HUES64 (cell line): ENCODE results near the gene TUBA1A.
"Not testable (repeated sequence)": the region's sequence is repeated elsewhere in the genome, so short reads cannot be mapped to it uniquely, and the experiment has no call there.

Experiments used
- H3K27ac ChIP-seq: 2 replicates; pipeline ENCODE4 v1.7.0; 2013; ENCODE audit warnings: low read depth, low read length, inconsistent platforms
- H3K27me3 ChIP-seq: 2 replicates; pipeline ENCODE4 v1.6.1; 2013; ENCODE audit warnings: mild to moderate bottlenecking, low read length; ENCODE audit not compliant: insufficient read depth
- H3K36me3 ChIP-seq: 2 replicates; pipeline ENCODE4 v1.6.1; 2013; ENCODE audit warnings: mild to moderate bottlenecking, low read length; ENCODE audit not compliant: insufficient read depth
- H3K4me1 ChIP-seq: 2 replicates; pipeline ENCODE4 v1.6.1; 2013; ENCODE audit warnings: mild to moderate bottlenecking, low read length, moderate library complexity; ENCODE audit not compliant: insufficient read depth
- H3K4me3 ChIP-seq: 2 replicates; pipeline ENCODE4 v1.5.1; 2013; ENCODE audit warnings: mild to moderate bottlenecking, low read length, moderate library complexity
- H3K9ac ChIP-seq: 2 replicates; pipeline ENCODE4 v1.6.1; 2013; ENCODE audit warnings: mild to moderate bottlenecking, low read depth, low read length
- H3K9me3 ChIP-seq: 2 replicates; pipeline ENCODE4 v1.6.1; 2013; ENCODE audit warnings: low read depth, low read length; ENCODE audit not compliant: insufficient read depth
- WGBS: fragments of 150-250, 120-280 bp; methylation state at CpG from one replicate; pipeline ENCODE4 v1.1.7; 2013; ENCODE audit warnings: missing lambda C conversion rate; 5-methylcytosine and 5-hydroxymethylcytosine counted together

Gene TUBA1A

DNA sequence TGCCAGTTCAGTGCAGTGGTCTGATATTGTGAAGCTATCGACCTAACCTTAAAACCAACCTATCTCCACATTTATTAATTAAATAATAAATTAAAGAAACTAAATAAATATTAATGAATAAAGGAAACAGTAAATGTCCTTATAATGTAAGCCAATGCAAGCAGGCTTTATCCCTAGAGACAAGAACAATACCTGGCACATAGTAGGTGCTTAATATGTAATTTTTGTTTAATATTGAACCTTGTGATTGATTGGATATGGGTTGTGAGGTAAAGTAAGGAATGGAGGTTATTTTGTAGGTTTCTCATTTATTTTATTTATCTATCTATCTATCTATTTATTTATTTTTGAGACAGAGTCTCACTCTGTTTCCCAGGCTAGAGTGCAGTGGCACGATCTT lies 49.9 kb downstream of the TUBA1A start:
- Histone ChIP-seq H3K27ac (no peak overlapping the region), H3K4me1 (no peaks in the 10 kb centered on the region), H3K27me3 (no peaks in the 10 kb centered on the region), H3K9me3 (no peaks in the 10 kb centered on the region), H3K4me3 (no peak overlapping the region), H3K36me3 (no peaks in the 10 kb centered on the region), H3K9ac (no peak overlapping the region)
- 95% methylated on average over 1 of the region's 2 CpGs for WGBS

DNA sequence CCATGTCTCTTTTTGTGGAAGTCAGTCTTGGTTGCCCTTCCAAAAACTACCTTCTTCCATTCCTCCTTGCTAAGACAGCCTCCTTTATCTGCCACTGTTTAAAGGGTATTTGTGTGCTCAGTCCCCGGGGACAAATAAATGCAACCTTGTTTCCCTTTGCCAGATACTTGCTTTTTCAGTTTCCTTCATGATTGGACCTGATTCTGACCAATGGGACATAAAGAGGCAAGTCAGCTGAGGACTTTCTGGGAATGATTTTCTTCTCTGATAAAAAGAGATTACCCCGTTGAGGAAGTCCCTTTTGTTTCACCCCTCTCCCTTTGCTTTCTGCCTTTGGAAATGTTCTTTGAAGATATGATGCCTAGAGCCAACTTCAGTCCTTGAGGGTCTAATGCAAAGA lies 50.3 kb downstream of the TUBA1A start:
- 81% methylated on average over 2 of the region's 2 CpGs for WGBS
- Histone ChIP-seq H3K27ac (no peak overlapping the region), H3K9me3 (no peaks in the 10 kb centered on the region), H3K9ac (no peak overlapping the region), H3K4me3 (no peak overlapping the region), H3K36me3 (no peaks in the 10 kb centered on the region), H3K27me3 (no peaks in the 10 kb centered on the region), H3K4me1 (no peaks in the 10 kb centered on the region)

DNA sequence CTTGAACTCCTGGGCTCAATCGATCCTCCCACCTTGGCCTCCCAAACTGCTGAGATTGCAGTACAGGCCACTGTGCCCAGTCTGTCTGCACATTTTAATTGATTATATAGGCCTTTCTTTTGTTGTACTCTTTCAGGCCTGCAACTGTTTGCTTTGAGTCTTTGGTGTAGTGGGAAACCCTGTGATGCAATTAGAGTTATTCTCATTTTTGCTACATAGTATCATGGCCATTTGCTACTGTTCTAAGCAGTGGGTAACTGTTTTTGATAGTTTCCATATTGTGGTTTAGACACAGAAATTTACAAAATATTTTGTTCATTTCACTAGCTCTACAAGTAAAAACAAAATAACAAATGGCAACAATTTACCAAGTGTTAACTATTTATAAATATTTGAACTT lies 51.4 kb downstream of the TUBA1A start:
- Histone ChIP-seq H3K9me3 (no peaks in the 10 kb centered on the region), H3K4me3 (no peak overlapping the region), H3K36me3 (no peaks in the 10 kb centered on the region), H3K9ac (no peak overlapping the region), H3K27ac (no peak overlapping the region), H3K4me1 (peaks cover 2% of the 10 kb centered on the region), H3K27me3 (no peaks in the 10 kb centered on the region)
- 100% methylated on average over 1 of the region's 1 CpG for WGBS

DNA sequence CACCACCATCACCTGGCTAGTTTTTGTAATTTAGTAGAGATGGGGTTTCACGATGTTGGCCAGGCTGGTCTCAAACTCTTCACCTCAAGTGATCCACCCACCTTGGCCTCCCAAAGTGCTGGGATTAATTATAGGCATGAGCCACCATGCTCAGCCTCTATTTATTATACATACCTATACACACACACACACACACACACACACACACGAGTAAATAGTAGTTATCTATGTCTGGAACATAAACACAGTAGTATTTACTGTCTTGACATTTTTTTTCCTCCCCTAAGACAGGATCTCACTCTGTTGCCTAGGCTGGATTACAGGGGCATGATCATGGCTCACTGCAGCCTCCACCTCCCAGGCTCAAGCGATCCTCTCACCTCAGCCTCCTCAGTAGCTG lies 51.9 kb downstream of the TUBA1A start:
- H3K9ac ChIP-seq, H3K27ac ChIP-seq, H3K27me3 ChIP-seq, H3K9me3 ChIP-seq, H3K4me3 ChIP-seq, H3K4me1 ChIP-seq, H3K36me3 ChIP-seq: not testable (repeated sequence)
- 97% methylated on average over 3 of the region's 3 CpGs for WGBS
